ENCODE data around the gene COL17A1.

The COL17A1 gene

GRCh38 chr10:104029521-104029860, 56.2 kb downstream of the COL17A1 start:
- no peak for TF ChIP-seq CTCF (IDR thresholded peaks at IDR 0.05; ENCODE audit: low read depth, low read length)
- peak; percentile 83 to 89 for DNase-seq (ENCODE audit: low read depth in 2 of 2)
- no peak overlapping the region for H3K4me3 ChIP-seq (replicated peaks in 1 of 2; ENCODE audit: low read depth in 2 of 2, low read length in 2 of 2)

GRCh38 chr10:104028823-104029520, 56.7 kb downstream of the COL17A1 start:
- TF ChIP-seq CTCF (IDR thresholded peaks at IDR 0.05; ENCODE audit: low read depth, low read length), result no peak
- peak in 1 of 2 donors; percentile 27 for DNase-seq (ENCODE audit: low read depth in 2 of 2)
- H3K4me3 ChIP-seq (replicated peaks in 1 of 2; ENCODE audit: low read depth in 2 of 2, low read length in 2 of 2), result no peak overlapping the region

- peak; percentile 47 for TF ChIP-seq CTCF (IDR thresholded peaks at IDR 0.05; ENCODE audit: low read depth, low read length)
- H3K4me3 ChIP-seq (replicated peaks in 1 of 2; ENCODE audit: low read depth in 2 of 2, low read length in 2 of 2), result no peak overlapping the region
- peak; percentile 28 to 60 for DNase-seq (ENCODE audit: low read depth in 2 of 2)
These were observed 57.5 kb downstream of the COL17A1 start for GRCh38 chr10:104028146-104028545.

DNA sequence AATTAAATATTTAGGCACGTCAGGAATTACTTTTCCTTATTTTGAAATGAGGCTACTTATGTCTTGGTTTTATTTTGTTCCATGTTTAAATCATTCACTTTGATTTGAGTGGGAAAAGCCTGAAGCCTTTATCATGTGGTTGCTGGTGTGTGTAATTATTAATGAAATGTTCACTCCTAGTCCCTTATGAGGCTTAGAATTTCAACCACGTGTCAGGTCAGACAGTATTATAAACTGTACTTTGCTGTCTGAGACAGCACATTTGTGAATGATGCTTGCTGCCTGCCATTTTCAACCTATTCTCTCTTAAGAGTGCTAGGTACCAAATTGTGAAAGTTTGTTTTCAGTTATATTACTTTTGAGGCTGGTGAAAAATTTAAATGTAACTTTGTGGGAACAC, 58.9 kb downstream of the COL17A1 start:
- H3K4me3 ChIP-seq (replicated peaks in 1 of 2; ENCODE audit: low read depth in 2 of 2, low read length in 2 of 2), result no peak overlapping the region
- TF ChIP-seq CTCF (IDR thresholded peaks at IDR 0.05; ENCODE audit: low read depth, low read length), result no peak
- no peak for DNase-seq (ENCODE audit: low read depth in 2 of 2)

DNA sequence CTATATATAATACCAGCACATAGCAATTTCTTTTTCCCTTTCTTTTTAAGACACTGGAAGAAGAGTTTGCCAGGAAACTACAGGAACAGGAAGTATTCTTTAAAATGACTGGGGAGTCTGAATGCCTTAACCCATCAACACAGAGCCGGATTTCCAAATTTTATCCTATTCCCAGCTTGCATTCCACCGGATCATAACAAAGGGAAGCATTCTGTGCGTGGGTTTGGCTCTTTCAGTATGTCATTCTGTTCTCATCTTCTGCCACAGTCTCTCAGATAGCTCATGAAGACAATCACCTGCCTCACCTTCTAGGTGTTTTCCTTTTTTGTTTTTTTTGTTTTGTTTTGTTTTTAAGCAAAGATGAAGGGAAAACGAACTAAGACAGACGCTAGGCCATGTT, 60.2 kb downstream of the COL17A1 start:
- DNase-seq (ENCODE audit: low read depth in 2 of 2), result peak in 1 of 2 donors; percentile 27
- no peak for TF ChIP-seq CTCF (IDR thresholded peaks at IDR 0.05; ENCODE audit: low read depth, low read length)

GRCh38 chr10:104022026-104022425, 63.7 kb downstream of the COL17A1 start:
- no peak for DNase-seq (ENCODE audit: low read depth in 2 of 2)
- no peak overlapping the region for H3K4me3 ChIP-seq (replicated peaks in 1 of 2; ENCODE audit: low read depth in 2 of 2, low read length in 2 of 2)
- TF ChIP-seq CTCF (IDR thresholded peaks at IDR 0.05; ENCODE audit: low read depth, low read length), result no peak

More for the DNA sequence above, 60.2 kb downstream of the COL17A1 start:
- H3K4me3 ChIP-seq (replicated peaks in 1 of 2; ENCODE audit: low read depth in 2 of 2, low read length in 2 of 2), result no peak overlapping the region

DNA sequence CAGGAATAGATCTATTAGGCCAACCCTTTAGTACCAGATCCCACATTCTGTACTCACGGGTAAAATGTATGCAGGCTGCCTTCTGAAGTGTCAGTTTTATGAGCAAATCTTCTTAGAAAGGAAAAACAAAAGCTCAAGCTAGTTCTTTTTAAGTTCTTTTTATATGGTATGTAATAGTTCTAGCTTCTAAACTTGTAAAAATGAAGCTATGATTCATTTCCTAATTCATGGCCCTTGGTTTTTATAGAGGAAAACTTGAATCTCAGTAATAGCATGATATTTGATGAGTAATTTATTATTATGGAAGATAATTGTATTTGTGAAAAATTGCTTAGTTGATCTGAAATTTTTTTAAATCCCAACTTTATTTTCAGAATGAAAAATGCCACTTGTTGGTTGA, 64.4 kb downstream of the COL17A1 start:
- no peak for TF ChIP-seq CTCF (IDR thresholded peaks at IDR 0.05; ENCODE audit: low read depth, low read length)
- no peak for DNase-seq (ENCODE audit: low read depth in 2 of 2)
- H3K4me3 ChIP-seq (replicated peaks in 1 of 2; ENCODE audit: low read depth in 2 of 2, low read length in 2 of 2), result no peak overlapping the region

All from cardiac fibroblast (primary cell).